Subcutaneous preadipocyte (primary cell): ENCODE results near the gene SHISA7. TPM values are rescaled to one million over a fixed set of nuclear protein-coding genes. Genes with fewer than 3 reads are reported as not detected.

Experiments used
- total RNA-seq: library from RNA; depleted of rRNA; stranded (reverse); fragments of >200 nt; gene quantifications from 2 replicates; pipeline ENCODE4 v1.2.3, GENCODE V29; 2012

SHISA7 gene
- total RNA-seq: not detected in 2 replicates

DNA sequence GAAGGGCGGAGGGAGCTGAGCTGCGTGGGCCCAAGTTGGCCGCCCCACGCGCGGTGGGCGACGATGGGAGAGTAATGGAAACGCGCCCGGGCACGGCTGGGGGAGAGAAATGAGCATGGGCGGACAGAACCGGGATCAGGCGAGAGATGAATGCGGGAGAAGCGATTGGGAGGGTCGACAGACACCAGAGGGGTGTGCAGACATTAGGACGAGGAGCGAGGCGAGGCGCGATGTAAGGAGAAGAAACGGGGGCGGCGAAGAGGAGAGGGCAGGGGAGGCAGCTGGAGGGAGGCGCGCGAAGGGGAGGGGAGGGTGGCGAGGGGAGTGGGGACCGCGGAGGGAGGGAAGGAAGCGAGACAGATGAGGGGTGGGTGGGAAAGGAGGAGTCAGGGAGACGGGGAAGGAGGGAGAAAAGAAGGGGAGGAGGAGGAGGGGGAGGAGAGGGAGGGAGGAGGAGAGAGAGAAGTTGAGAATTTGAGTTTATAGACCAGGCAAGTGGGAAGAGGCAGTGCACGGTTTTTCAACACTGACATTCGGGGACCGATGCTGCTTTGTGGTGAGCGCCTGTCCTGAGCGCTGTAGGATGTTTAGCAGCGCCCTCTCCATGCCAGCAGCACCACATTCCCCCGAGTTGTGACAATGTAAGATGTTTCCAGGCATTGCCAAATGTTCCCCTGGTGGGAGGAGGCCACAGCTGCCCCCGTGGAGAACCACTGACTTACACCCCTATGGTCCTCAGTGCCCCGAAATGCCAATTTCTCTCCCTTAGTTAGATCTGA, at the start of gene SHISA7:
SHISA7 (minus strand) TSS at position 256 of the 779 bp plus-strand sequence. CDS start 437 bp downstream, outside the sequence.

DNA sequence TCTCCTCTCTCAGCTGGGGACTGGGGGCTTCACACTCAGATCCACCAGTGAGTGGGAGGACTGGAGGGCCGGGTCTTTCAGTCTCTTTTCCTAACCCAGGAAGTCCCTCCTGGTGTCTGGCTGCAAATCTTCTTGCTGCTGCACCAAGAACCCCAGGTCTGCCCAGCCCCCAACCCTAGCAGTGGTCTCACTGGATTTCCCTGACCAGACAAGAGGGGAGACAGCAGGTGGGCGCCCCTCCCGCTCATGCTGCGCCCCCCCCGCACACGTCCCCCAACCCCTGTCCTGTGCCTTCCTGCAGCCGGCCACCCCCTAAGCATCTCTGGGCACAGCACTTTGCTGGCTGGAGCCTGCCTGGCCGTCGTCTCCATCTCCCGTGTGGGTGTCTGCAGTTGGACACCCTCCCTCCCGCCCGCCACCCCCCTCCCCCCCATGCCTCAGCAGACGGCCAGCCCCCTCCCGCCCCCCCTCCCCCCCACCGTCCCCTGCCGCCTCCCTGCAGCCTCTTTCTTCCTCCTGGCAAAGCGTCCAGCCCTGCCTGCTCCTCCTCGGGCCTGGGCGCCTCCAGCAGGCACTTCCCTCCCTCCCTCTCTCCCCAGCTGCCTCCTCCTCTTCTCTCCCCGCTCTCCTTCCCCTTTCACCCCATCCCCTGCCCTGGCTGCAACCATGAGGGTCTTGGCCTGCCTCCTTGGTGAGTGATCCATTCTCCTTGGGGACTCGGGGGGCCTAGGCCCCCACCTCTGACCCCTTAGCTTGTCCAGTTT, 45.0 kb upstream of the SHISA7 start, which contains the start of gene SSC5D:
SSC5D (plus strand) TSS at position 513 of the 764 bp plus-strand sequence; CDS start at position 667, 154 bp downstream.

DNA sequence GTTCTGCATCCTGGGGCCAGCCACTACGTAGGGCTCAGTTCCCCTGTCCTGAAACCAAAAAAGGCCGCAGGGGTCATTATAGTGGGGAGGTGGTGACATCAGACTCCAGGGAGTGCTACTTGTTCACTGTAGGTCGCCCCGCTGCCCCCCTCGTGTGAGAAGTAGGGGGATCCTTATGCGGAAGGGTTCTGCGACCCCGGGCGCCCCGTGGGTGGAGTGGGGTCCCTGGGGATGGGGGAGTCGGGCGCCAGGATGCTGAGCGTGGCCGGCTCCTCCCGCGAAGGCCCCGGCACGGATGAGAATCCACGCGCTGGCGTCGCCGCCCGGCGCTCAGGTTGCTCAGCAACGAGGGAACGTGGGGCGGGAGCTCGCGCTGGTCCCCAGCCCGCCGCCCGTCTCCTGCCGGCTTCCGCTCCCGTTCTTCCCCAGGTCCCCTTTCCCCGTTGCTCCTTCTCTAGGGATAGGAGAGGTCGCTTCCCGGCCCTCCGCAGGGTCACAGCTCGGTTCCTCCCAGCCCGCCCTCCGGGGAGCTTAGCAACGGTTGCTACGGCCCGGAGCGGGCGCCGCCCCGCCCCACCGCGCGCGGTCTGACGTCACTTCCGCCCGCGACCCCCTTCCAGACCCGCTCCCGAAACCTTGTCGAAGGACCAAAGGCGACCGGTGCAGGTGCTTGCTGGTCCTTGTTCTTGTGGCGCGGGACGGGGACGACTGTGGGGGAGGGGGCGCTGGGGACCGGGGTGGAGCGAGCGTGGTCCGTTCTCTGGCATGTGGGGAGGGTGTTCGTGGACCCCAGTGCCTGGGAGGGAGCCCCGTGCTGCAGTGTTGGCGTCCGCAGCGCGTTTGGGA, 41.7 kb upstream of the SHISA7 start, which contains the start of gene NAT14:
NAT14 (plus strand) TSS at position 596 of the 846 bp plus-strand sequence. CDS start 521 bp downstream, outside the sequence.

DNA sequence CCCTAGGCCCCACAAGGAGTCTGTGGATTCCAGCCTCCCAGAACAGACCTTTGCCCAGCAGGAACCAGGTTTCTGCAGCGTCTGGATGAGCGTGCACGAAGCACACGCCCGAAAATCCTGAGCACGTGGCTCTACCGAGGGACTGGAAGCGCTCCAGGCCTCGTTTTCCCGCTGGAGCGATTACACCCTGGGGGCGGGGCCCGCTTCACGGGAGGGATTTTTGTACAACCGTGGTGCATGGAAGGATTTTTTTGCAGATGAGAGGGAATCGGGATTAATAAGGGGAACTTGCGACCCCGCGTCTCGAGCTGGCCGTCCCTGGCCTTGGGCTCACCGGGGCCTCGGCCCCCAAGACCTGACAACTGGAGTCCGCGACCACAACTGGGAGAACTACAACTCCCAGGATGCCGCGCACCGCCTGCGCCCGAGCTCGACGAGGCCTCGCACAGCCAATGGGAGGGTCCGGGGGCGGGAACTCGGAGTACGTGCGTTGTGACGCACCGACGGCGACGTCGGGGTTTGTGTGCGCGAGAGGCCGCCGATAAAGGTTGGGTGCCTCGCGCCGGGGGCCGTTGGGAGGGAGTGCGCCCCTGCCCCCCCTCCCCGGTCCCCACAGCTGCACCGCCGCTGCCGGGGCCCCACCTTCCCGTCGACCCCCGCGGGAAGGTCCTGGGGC, 33.1 kb upstream of the SHISA7 start, which contains the start of gene ZNF628:
ZNF628 (plus strand) TSS at position 518 of the 676 bp plus-strand sequence. CDS start 3,294 bp downstream, outside the sequence.

DNA sequence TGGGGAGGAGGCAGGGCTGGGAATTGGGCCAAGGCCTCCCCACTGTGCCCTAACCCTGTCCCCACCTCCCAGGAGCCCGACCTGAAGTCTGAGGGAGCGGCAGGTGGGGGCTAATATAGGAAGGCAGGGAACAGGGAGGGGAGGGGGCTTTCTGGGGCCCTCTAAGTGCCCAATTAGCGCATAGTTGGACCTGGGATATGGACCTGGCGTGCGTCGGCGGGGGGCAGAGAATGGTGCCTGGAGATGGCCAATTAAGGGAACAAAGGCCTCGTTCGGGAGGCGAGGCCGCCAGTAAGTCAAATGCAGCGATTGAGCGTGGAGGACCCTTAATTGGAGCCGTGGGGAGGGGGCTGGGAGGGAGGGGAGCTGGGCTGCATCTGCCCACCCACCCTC, 21.6 kb upstream of the SHISA7 start, which contains the start of gene C19orf85:
C19orf85 (minus strand) TSS at position 90 of the 393 bp plus-strand sequence. CDS start 197 bp downstream, outside the sequence.

GRCh38 chr19:55461259-55461973, 18.3 kb upstream of the SHISA7 start, which contains the start of gene ISOC2:
ISOC2 (minus strand) TSS chr19:55461642; CDS start chr19:55456486, 5,156 bp downstream.

DNA sequence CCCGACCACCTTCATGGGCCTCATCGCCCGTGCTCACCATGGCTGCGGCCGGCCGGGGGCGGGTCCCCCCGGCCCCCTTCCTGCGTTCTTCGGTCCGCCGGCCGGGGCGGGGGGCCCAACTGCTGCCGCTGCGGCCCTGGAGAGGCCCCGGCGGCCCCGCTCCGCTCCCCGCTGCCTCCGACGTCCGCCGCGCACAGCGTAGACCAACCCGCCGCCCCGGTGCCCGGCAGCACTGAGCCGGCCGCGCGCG, 35.6 kb downstream of the SHISA7 start, which contains the start of gene UBE2S:
UBE2S (minus strand) TSS at position 239 of the 250 bp plus-strand sequence; CDS start at position 40, 199 bp downstream.

GRCh38 chr19:55385724-55386492, 57.2 kb downstream of the SHISA7 start, which contains the start of gene RPL28:
RPL28 (plus strand) TSS chr19:55385932; CDS start chr19:55386358, 426 bp downstream.

GRCh38 chr19:55384131-55384919, 58.8 kb downstream of the SHISA7 start, which contains the start of gene TMEM238:
TMEM238 (minus strand) TSS chr19:55384292; CDS start chr19:55384259, 33 bp downstream.

Other genes with a start within 250 kb of the SHISA7 start
- 5.3 and 11.4 TPM in 2 replicates for gene PTPRH, start 233.8 kb downstream of the SHISA7 start, total RNA-seq
- 0.73 and 2.3 TPM in 2 replicates for gene TMEM86B, start 214.5 kb downstream of the SHISA7 start, total RNA-seq
- 32.3 and 44.8 TPM in 2 replicates for gene PPP6R1, start 184.3 kb downstream of the SHISA7 start, total RNA-seq
- 36.6 and 38.9 TPM in 2 replicates for gene HSPBP1, start 163.2 kb downstream of the SHISA7 start, total RNA-seq
- 0.59 and 1.8 TPM in 2 replicates for gene BRSK1, start 159.3 kb downstream of the SHISA7 start, total RNA-seq
- gene TMEM150B, start 118.0 kb downstream of the SHISA7 start, total RNA-seq: not detected in 2 replicates
- 6.6 and 7.6 TPM in 2 replicates for gene KMT5C, start 103.4 kb downstream of the SHISA7 start, total RNA-seq
- gene COX6B2, start 88.6 kb downstream of the SHISA7 start, total RNA-seq: not detected in 2 replicates
- not detected in 2 replicates for gene GARIN5B, start 80.0 kb downstream of the SHISA7 start, total RNA-seq
- gene IL11, start 72.8 kb downstream of the SHISA7 start, total RNA-seq: 0.37 and 1.6 TPM in 2 replicates
- not detected in 2 replicates for gene TMEM190, start 66.5 kb downstream of the SHISA7 start, total RNA-seq
- not detected in 2 replicates for gene TMEM238, start 59.0 kb downstream of the SHISA7 start, total RNA-seq
- 171 and 427 TPM in 2 replicates for gene RPL28, start 57.4 kb downstream of the SHISA7 start, total RNA-seq
- gene UBE2S, start 35.5 kb downstream of the SHISA7 start, total RNA-seq: 72.0 and 185 TPM in 2 replicates
- gene ISOC2, start 18.3 kb upstream of the SHISA7 start, total RNA-seq: 83.0 and 83.9 TPM in 2 replicates
- not detected in 2 replicates for gene C19orf85, start 21.5 kb upstream of the SHISA7 start, total RNA-seq
- 2.6 and 2.7 TPM in 2 replicates for gene ZNF628, start 33.3 kb upstream of the SHISA7 start, total RNA-seq
- gene NAT14, start 41.9 kb upstream of the SHISA7 start, total RNA-seq: 9.9 and 10.0 TPM in 2 replicates
- gene SSC5D, start 45.1 kb upstream of the SHISA7 start, total RNA-seq: 9.2 and 14.7 TPM in 2 replicates
- gene SBK2, start 93.8 kb upstream of the SHISA7 start, total RNA-seq: not detected in 2 replicates
- gene SBK3, start 102.2 kb upstream of the SHISA7 start, total RNA-seq: 0.37 TPM in 1 of 2 replicates, not detected in the other
- 4.3 and 4.4 TPM in 2 replicates for gene ZNF579, start 137.5 kb upstream of the SHISA7 start, total RNA-seq
- 4.0 and 4.3 TPM in 2 replicates for gene FIZ1, start 156.2 kb upstream of the SHISA7 start, total RNA-seq
- gene ZNF524, start 157.0 kb upstream of the SHISA7 start, total RNA-seq: 11.9 and 12.5 TPM in 2 replicates
- gene ZNF865, start 162.3 kb upstream of the SHISA7 start, total RNA-seq: 1.1 and 1.6 TPM in 2 replicates
- gene ZNF784, start 181.3 kb upstream of the SHISA7 start, total RNA-seq: 3.1 and 3.7 TPM in 2 replicates
- 3.7 and 5.9 TPM in 2 replicates for gene ZNF580, start 197.7 kb upstream of the SHISA7 start, total RNA-seq
- gene ZNF581, start 200.3 kb upstream of the SHISA7 start, total RNA-seq: 20.3 and 31.6 TPM in 2 replicates
- 3.3 and 5.9 TPM in 2 replicates for gene CCDC106, start 204.9 kb upstream of the SHISA7 start, total RNA-seq
- 88.9 and 115 TPM in 2 replicates for gene U2AF2, start 211.7 kb upstream of the SHISA7 start, total RNA-seq
- gene EPN1, start 231.9 kb upstream of the SHISA7 start, total RNA-seq: 25.8 and 29.8 TPM in 2 replicates